NCI-H1105 (cell line): ENCODE measurements around the gene PINLYP.

Experiments used
- DNase-seq: peaks from one replicate; lab custom pipeline; 2025; lab: John Stamatoyannopoulos, UW

PINLYP gene

DNA sequence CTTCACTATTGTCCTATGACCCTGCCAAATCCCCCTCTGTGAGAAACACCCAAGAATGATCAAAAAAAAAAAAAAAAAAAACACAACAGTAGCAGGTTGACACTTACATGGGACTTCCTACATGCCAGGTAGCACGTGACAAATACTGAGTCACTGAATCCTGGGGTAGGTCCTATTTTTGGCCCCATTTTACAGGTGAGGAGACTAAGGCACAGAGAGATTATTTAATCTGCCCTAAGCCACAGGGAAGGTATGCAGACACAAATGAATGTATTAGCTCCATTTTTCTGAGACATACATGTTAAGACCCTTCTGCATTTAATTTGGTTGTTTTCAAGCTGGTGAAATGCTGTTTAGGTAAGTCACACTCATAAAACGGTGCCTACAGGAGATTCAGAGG lies 26.9 kb upstream of the PINLYP start:
- no peak for DNase-seq

DNA sequence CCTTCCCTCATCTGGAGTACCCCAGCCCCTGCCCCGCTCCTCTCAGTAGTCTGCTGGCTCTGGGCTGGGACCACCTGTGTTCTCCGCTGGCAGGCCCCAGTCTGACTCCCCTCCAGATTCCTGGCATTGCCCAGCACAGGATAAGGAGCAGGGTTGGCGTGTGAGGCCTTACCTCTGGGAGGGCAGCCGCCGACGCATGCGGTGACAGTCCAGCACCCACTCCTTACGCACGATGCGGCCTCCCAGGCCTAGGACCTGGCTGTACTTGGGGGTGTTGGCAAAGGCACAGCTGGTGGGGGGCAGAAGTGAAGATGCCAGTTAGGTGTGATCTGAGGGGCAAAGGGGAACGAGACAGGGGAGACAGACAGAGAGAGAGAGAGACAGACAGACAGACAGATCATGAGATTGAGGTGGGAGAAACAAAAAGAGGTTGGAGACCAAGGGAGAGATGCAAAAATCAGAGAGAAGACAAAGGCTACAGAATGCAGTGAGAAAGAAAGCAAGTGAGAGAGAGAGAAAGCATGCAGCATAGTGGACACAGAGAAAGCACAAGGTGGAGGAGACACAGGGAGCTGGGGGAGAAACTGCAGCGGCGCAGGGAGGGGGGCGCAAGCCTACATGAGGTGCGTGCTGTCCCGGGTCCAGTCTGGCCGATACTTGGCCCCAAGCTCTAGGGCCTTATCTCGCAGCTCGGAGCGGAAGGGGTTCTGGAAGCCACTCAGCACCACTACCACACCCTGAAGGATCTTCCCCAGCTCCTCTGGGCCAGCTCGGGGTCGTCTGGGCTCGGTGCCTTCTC lies 24.0 kb upstream of the PINLYP start:
- no peak for DNase-seq

- DNase-seq: no peak
These were observed 23.5 kb upstream of the PINLYP start for GRCh38 chr19:43552198-43552450.

DNA sequence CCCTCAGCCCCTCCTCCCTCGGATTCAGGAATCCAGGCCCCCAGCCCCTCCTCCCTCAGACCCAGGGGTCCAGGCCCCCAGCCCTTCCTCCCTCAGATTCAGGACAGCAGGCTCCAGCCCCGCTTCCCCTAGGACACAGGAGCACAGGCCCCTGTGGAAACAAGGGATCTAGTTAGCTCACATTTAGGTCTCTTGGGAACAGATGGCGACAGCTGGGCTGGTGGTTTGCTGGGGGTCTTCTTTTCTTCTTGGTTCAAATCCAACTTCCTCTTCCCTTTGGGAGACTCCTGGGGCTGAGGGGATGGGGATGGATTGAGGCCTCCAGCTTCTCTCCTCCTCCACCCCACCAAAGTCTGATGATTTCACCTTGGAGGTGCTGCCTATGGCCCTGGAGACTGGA lies 23.0 kb upstream of the PINLYP start:
- DNase-seq: no peak

- DNase-seq: no peak
These were observed 21.9 kb upstream of the PINLYP start for GRCh38 chr19:43553656-43554055.

DNA sequence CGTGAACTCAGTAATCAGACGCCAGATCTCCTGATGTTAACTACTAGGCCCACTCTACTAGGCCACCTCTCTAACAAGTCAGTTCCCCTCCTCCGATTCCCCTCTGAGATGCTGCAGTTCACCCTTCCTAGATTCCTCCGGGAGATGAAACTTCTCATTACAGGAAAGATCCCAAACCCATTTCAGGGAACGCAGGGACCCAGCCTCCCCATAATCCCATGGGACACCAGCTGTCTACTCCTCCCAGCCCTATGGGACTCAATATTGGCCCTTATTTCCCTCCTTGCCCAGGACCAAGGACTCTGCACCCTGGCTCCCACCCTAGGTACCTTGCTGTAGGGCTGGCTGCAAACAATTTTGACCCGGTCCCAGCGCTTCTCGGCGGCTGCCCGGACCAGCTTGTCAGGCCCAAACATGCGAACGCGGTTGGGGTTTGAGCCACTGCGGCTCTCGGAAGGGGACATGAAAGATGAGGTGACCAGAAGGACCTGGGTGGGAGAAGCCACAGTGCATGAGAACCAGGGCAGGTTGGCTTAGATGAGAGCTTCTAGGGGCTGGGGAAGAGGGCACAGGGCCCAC lies 21.2 kb upstream of the PINLYP start:
- no peak for DNase-seq

DNA sequence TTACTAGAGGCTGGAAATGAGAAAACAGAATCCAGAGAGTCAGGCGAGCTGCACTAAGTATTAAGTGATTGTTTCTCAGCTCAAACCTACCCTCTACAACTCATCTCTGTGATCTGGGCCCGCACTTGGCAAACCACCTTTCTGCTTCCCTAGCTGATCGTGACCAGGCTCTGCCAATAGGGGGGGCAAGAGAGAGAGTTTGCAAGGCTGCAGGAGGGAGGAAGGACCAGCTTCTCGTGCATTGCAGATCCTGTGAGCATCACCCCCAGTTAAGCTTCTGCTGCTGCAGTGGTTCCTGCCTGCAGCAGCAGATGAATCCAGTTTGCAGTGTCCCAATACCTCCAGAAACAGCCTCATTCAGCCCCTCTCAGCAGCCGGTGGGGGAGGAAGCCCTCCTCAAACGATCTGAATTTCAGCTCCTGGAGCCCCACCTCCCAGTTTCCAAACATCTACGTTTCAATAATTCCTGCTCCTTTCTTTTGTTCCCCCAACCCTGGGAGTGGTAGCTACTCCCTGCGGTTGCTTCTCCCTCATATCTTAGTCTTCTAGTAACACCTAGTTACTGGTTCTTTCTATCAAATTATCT lies 20.3 kb upstream of the PINLYP start:
- DNase-seq: peak; percentile 42

DNA sequence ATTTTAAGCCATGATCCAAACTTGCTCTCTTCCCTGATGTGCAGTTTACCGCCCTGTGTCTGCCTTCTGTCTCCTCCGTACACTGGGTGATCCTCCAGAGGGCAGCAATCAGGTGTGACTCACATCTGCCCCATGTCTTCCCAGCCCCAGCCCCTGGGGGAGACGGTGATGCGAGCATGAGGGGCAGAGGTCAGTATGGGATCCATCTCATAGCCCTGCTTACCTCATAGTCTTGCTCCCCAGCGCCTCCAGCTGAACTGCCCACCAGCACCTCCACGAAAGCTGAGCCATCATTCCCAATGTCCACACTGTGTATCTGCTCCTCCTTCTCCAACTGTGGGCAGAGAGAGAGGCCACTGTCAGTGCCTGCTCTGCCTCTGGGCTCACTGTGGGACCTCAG lies 14.9 kb upstream of the PINLYP start:
- DNase-seq: no peak

- no peak for DNase-seq
These were observed 14.2 kb upstream of the PINLYP start for GRCh38 chr19:43561139-43561970.

DNA sequence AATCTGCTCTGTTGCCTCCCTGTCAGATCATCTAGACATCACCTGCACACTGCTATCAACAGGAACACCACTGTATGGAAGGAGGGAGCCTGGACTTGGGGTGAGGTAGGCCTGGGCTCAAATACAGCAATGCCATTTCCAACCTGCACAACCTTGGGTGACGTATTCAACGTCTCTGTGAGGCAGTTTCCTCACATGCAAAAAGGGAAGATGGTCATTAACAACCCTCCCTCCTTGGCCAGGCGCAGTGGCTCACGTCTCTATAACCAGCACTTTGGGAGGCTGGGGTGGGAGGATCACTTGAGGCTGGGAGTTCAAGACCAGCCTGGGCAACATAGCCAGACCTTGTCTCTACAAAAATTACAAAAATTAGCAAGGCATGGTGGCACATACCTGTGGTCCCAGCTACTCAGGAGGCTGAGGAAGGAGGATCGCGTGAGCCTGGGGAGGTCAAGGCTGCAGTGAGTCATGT lies 13.3 kb upstream of the PINLYP start:
- DNase-seq: no peak

GRCh38 chr19:43562698-43563241 lies 12.8 kb upstream of the PINLYP start:
- DNase-seq: no peak

- DNase-seq: no peak
These were observed 11.7 kb upstream of the PINLYP start for GRCh38 chr19:43563816-43564457.

DNA sequence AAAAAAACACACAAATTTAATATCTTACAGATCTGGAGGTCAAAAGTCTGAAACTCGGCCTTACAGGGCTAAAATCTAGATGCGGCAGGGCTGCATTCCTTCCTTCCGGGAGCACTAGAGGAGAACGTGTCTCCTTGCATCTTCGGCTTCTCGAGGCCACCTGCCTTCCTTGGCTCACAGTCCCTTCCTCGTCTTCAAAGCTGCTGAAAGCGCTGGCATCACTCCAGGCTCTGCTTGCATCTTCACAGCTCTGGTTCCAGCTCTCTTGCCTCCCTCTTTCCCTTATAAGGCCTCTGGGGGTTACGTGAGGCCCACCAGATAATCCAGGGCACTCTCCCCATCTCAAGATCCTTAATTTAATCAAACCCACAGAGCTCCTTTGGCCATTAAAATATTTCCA lies 10.8 kb upstream of the PINLYP start:
- DNase-seq: no peak

DNA sequence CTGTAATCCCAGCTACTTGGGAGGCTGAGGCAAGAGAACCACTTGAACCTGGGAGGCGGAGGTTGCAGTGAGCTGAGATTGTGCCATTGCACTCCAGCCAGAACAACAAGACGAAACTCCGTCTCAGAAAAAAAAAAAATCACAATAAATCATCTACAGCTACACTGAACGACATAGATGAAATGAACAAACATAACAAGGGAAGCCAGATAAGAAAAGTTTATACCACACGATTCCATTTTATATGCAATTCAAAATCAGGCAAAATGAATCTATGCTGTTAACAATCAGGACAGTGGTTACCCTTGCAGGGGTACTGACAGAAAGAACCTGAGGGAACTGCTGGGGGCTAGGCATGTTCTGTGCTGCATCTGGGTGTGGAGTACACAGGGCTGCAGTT lies 5.9 kb upstream of the PINLYP start:
- no peak for DNase-seq

DNA sequence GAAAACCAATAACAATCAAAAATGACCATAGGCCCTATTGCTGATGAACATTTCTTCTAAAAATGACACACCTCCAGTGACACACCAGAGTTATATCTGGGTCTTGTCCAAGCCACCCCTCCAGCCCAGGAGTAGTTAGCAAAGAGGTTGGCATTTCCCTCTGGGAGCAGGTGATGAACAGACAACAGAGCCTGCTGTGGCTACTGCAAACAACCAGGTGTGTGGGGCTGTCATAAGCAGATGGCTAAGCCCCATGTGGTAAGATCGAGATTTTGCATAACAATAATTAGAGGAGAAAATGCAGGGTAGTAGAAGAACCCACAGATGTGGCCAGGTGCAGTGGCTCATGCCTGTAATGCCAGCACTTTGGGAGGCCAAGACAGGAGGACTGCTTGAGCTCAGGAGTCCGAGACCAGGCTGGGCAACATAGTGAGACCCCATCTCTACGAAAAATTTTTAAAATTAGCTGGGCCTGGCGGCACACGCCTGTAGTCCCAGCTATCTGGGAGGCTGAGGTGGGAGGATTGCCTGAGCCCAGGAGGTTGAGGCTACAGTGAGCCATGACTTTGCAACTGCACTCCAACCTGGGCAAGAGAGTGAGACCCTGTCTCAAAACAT lies 5.3 kb upstream of the PINLYP start:
- DNase-seq: no peak

- no peak for DNase-seq
These were observed 3.4 kb upstream of the PINLYP start for GRCh38 chr19:43572171-43572588.

DNA sequence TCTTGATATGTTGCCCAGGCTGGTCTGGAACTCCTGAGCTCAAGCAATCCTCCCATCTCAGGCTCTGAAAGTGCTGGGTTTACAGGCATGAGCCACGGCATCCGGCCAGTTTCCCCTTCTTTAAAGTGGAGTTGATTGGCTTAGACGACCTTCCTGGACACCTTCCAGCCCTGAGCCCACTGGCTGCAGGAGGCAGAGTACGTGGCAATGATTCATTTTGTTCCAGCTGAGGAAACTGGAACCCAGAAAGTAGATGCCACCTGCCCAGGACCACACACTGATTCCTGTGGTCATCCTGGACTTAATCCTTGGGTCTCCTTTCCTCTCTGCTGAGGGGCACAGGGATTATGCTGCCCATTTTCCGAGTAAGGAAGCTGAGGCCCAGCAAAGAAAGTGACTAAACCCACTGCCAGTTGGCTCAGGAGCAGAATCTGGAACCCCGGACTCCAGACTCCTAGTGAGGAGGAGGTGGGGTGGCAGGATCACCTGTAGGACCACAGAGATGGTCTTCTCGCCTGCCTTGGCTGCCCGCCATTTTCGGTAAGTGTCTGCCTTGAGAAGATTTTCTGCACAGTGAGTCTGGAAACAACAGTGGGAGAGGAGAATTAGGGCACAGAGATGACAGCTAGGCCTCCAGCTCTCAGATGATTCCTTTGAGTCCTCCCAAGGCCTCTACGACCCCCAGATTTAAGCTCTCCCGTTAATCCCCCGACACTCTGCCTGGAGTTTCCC lies 1.0 kb upstream of the PINLYP start:
- no peak for DNase-seq

DNA sequence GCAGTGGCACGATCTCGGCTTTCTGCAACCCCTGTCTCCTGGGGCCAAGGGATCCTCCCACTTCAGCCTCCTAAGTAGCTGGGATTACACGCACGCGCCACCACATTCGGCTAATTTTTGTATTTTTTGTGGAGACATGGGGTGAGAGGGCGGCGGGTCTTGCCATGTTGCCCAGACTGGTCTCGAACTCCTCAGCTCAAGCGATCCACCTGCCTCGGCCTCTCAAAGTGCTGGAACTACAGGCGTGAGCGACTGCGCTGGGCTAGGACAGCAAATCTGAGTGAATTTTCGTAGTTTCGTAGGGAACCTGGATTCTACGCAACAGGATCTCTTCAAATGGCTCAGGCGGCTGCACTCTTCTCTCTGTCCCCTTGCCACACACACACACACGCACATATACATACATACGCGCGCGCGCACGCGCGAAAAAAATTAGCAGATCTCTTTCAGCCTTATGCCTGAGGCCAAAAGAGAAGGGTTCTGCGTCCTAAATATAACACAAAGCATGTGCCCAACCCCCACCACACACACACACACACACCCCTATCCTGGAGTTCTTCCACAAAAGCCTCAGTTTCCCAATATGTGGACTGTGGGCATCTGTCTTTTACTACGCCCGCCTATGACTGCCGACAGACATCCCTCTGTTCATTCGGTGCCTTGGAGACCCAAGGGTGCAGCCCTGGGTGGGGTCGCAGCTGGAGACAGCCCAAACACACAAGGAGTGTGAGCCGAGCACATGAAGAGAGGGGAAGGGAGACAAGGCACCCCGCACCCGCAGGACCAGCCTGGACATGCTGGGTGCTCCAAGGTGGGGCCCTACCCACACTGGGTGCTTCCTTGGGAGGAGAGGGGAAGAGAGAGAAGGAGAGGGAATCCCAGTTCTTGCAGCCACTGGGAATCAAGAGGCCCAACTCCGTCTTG lies 616 bp downstream of the PINLYP start:
- no peak for DNase-seq

DNA sequence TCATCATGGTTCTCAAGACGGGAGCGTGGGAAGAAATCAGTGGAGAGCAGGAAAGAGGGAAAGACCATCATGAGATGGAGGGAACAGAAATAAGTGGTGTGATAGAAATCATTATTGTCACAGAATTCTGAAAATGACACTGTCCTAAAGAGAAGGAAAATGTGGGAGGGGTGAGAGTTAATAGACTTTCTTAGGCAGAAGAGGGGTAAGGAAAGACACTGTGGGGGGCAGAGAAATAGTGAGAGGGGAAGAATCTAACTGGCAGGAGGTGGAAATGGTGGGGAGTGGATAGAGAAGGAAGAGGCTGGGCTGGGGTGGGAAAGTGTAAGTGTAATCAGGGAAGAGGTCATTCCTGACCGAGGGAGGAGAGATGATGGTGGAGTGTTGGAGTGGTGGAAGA lies 3.2 kb downstream of the PINLYP start:
- DNase-seq: no peak

DNA sequence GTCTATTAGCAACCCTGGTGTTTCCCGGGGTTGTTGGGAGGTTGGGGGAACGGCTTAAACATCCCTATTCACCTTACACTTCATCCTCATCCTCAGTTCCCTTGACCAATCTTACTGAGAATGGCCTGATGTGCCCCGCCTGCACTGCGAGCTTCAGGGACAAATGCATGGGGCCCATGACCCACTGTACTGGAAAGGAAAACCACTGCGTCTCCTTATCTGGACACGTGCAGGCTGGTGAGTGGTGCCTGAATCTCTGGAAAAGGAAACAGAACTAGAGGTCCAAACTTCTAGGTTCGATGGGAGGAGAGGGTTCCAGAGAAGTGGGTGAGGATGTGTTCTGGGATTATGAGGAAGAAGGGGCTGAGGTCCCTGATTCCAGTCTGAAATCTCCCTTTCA lies 5.9 kb downstream of the PINLYP start:
- no peak for DNase-seq
